ENCODE data around the gene IGFL2.

IGFL2 gene

DNA sequence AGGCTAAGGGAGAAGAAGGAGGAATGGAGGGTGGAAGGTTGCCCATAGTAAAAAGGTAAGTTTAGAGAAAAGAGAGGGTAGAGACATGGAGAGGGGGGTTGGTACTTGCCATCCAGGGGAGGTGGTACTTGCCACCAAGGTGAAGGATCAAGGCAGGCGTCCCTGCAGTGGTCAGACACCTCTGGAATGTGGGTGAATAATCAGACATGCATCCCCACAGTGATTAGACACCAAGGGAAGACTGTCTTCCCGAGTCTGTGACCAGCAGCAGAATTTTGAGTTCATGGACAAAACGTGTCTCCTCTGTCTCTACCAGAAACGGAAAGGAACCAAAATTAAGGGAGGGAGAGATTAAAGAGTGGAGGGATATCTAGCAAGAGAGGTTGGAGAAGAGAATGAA is 54.4 kb downstream of the IGFL2 start:
- TF ChIP-seq CTCF (conservative IDR thresholded peaks at IDR 0.05; ENCODE audit: low read length) (no peak), EZH2phosphoT487 (IDR thresholded peaks at IDR 0.05; ENCODE audit: borderline replicate concordance) (no peak)
- H2AFZ ChIP-seq (ENCODE audit: low read length): no peak overlapping the region
- H3K9ac ChIP-seq (ENCODE audit: low read depth, low read length, poor library complexity, severe bottlenecking): no peak overlapping the region
- H3K79me2 ChIP-seq (ENCODE audit: insufficient read depth, low read length): no peaks in the 10 kb centered on the region
- no peaks in the 10 kb centered on the region for H3K4me1 ChIP-seq (ENCODE audit: insufficient read depth, low read length, poor library complexity, severe bottlenecking)
- H3K36me3 ChIP-seq (ENCODE audit: insufficient read depth, low read length): no peaks in the 10 kb centered on the region
- no peaks in the 10 kb centered on the region for H3K9me3 ChIP-seq (ENCODE audit: insufficient read depth, low read depth, low read length)
- no peaks in the 10 kb centered on the region for H3F3A ChIP-seq (ENCODE audit: low read depth)
- H3K9me2 ChIP-seq (replicated peaks; ENCODE audit: low read depth, low read length): no peaks in the 10 kb centered on the region
- no peaks in the 10 kb centered on the region for H4K20me1 ChIP-seq (ENCODE audit: insufficient read depth, low read length, poor library complexity, severe bottlenecking)
- no peak overlapping the region for H3K4me2 ChIP-seq (ENCODE audit: low read depth, low read length, poor library complexity, severe bottlenecking)
- H3K27me3 ChIP-seq (ENCODE audit: insufficient read depth, low read length, poor library complexity, severe bottlenecking): no peaks in the 10 kb centered on the region
- no peak overlapping the region for H3K4me3 ChIP-seq (ENCODE audit: low read length, poor library complexity, severe bottlenecking)

- H4K20me1 ChIP-seq (ENCODE audit: insufficient read depth, low read length, poor library complexity, severe bottlenecking): no peaks in the 10 kb centered on the region
- TF ChIP-seq EZH2phosphoT487 (IDR thresholded peaks at IDR 0.05; ENCODE audit: borderline replicate concordance): no peak
- TF ChIP-seq CTCF (conservative IDR thresholded peaks at IDR 0.05; ENCODE audit: low read length): no peak
- H3K79me2 ChIP-seq (ENCODE audit: insufficient read depth, low read length): no peaks in the 10 kb centered on the region
- no peaks in the 10 kb centered on the region for H3K9me2 ChIP-seq (replicated peaks; ENCODE audit: low read depth, low read length)
- H3K4me3 ChIP-seq (ENCODE audit: low read length, poor library complexity, severe bottlenecking): no peak overlapping the region
- no peak overlapping the region for H3K9ac ChIP-seq (ENCODE audit: low read depth, low read length, poor library complexity, severe bottlenecking)
- no peaks in the 10 kb centered on the region for H3K36me3 ChIP-seq (ENCODE audit: insufficient read depth, low read length)
- no peak overlapping the region for H3K4me2 ChIP-seq (ENCODE audit: low read depth, low read length, poor library complexity, severe bottlenecking)
- no peaks in the 10 kb centered on the region for H3K9me3 ChIP-seq (ENCODE audit: insufficient read depth, low read depth, low read length)
- H3K27me3 ChIP-seq (ENCODE audit: insufficient read depth, low read length, poor library complexity, severe bottlenecking): no peaks in the 10 kb centered on the region
- H3F3A ChIP-seq (ENCODE audit: low read depth): no peaks in the 10 kb centered on the region
- H3K4me1 ChIP-seq (ENCODE audit: insufficient read depth, low read length, poor library complexity, severe bottlenecking): no peaks in the 10 kb centered on the region
- no peak overlapping the region for H2AFZ ChIP-seq (ENCODE audit: low read length)
These were observed 55.1 kb downstream of the IGFL2 start for GRCh38 chr19:46202872-46203860.

DNA sequence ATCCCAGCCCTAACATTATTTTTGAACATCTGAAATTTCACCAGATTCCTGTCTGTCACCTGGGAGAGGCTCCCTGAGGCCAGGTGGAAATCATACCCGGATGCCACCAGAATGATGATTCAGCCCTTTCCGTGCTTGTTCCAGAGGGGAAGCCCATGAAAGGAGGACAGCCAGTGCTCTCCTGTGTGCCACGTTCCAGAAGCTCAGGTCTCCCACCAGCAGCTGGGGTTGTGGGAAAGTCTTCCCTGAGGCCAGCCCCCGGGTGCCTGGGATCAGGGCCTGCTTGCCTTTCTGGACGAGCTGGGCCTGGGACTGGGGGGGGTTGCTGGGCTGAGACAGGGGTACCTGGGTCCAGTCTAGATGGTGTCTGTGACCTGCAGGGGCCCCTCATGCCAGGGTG is 56.0 kb downstream of the IGFL2 start:
- no peak overlapping the region for H3K4me3 ChIP-seq (ENCODE audit: low read length, poor library complexity, severe bottlenecking)
- H3K36me3 ChIP-seq (ENCODE audit: insufficient read depth, low read length): no peaks in the 10 kb centered on the region
- TF ChIP-seq EZH2phosphoT487 (IDR thresholded peaks at IDR 0.05; ENCODE audit: borderline replicate concordance): no peak
- TF ChIP-seq CTCF (conservative IDR thresholded peaks at IDR 0.05; ENCODE audit: low read length): no peak
- H3K79me2 ChIP-seq (ENCODE audit: insufficient read depth, low read length): no peaks in the 10 kb centered on the region
- no peaks in the 10 kb centered on the region for H3K27me3 ChIP-seq (ENCODE audit: insufficient read depth, low read length, poor library complexity, severe bottlenecking)
- H4K20me1 ChIP-seq (ENCODE audit: insufficient read depth, low read length, poor library complexity, severe bottlenecking): no peaks in the 10 kb centered on the region
- H3F3A ChIP-seq (ENCODE audit: low read depth): no peaks in the 10 kb centered on the region
- no peak overlapping the region for H2AFZ ChIP-seq (ENCODE audit: low read length)
- H3K4me2 ChIP-seq (ENCODE audit: low read depth, low read length, poor library complexity, severe bottlenecking): no peak overlapping the region
- H3K9me2 ChIP-seq (replicated peaks; ENCODE audit: low read depth, low read length): no peaks in the 10 kb centered on the region
- no peaks in the 10 kb centered on the region for H3K4me1 ChIP-seq (ENCODE audit: insufficient read depth, low read length, poor library complexity, severe bottlenecking)
- no peaks in the 10 kb centered on the region for H3K9me3 ChIP-seq (ENCODE audit: insufficient read depth, low read depth, low read length)
- H3K9ac ChIP-seq (ENCODE audit: low read depth, low read length, poor library complexity, severe bottlenecking): no peak overlapping the region
